Prostate gland (tissue), 2 donors: Measurements from ENCODE around the gene EDNRA.

Experiments used
- CTCF ChIP-seq, 4 experiments: fragments of 200-600 bp in 2 of 4; fragments of 450-650 bp in 2 of 4; sonication (generic) in 2 of 4; IDR thresholded peaks; 1 replicate in 3 of 4; 2 replicates in 1 of 4; pipeline ENCODE4 v1.5.1; 2016 to 2019; ENCODE audit warnings: antibody characterized with exemption in 4 of 4, mild to moderate bottlenecking in 2 of 4, moderate library complexity in 2 of 4
- POLR2A ChIP-seq: fragments of 450-650 bp; IDR thresholded peaks from one replicate; pipeline ENCODE4 v1.6.1; 2016; ENCODE audit warnings: antibody characterized with exemption, mild to moderate bottlenecking

GRCh38 chr4:147589586-147589985 lies 108.7 kb downstream of the EDNRA start:
- TF ChIP-seq POLR2A, result no peak
- TF ChIP-seq CTCF (IDR thresholded peaks at IDR 0.05), result no peak
